ENCODE measurements around the gene CSN3.

GRCh38 chr4:70300215-70300614 is 57.8 kb downstream of the CSN3 start:
- TF ChIP-seq CTCF (IDR thresholded peaks at IDR 0.05) (no peak), POLR2A (IDR thresholded peaks at IDR 0.05) (no peak)
